ENCODE data around the gene MMP20. TPM values are rescaled to one million over a fixed set of nuclear protein-coding genes. Genes with fewer than 3 reads are reported as not detected.

The MMP20 gene
- polyA plus RNA-seq, 1 donor (not counting 4 experiments of a cell fraction or from before 2014, with no cell fraction given) = not detected

DNA sequence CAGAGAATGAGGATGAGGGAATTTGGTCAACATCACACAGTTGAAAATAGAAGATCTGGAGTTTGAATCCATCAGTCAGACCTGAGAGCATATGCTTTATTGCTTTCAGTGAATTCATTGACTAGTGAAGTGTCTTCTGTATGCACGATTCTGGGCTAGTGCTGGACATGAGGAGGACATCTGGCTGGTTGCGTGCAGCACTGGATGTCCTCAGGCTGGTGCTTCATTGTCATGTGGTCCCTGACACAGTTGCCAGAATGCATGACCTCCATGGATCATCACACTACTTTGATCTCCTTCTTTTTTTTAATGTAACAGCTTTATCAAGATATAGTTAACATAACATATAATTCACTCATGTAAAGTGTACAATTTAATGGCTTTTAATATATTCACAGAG, 50.1 kb downstream of the MMP20 start:
- no peaks in the 10 kb centered on the region for H3K36me3 ChIP-seq (ENCODE audit: control insufficient read depth in 2 of 2, extremely low read depth in 1 of 2, insufficient read depth in 2 of 2, low read length in 2 of 2)
- H3K4me1 ChIP-seq (ENCODE audit: control insufficient read depth, extremely low read depth, insufficient read depth, low read length) = no peaks in the 10 kb centered on the region
- H3K27ac ChIP-seq (ENCODE audit: control insufficient read depth, insufficient read depth, low read length) = no peak overlapping the region
- TF ChIP-seq EZH2 (IDR thresholded peaks at IDR 0.05; ENCODE audit: low read length) = no peak
- TF ChIP-seq, protein P1, sequence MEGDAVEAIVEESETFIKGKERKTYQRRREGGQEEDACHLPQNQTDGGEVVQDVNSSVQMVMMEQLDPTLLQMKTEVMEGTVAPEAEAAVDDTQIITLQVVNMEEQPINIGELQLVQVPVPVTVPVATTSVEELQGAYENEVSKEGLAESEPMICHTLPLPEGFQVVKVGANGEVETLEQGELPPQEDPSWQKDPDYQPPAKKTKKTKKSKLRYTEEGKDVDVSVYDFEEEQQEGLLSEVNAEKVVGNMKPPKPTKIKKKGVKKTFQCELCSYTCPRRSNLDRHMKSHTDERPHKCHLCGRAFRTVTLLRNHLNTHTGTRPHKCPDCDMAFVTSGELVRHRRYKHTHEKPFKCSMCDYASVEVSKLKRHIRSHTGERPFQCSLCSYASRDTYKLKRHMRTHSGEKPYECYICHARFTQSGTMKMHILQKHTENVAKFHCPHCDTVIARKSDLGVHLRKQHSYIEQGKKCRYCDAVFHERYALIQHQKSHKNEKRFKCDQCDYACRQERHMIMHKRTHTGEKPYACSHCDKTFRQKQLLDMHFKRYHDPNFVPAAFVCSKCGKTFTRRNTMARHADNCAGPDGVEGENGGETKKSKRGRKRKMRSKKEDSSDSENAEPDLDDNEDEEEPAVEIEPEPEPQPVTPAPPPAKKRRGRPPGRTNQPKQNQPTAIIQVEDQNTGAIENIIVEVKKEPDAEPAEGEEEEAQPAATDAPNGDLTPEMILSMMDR (optimal IDR thresholded peaks at IDR 0.05 in 1 of 3, IDR thresholded peaks at IDR 0.05 in 1 of 3, conservative IDR thresholded peaks at IDR 0.05 in 1 of 3; ENCODE audit: extremely low read depth in 1 of 3, insufficient read depth in 2 of 3, low read length in 3 of 3) = no peak
- H3K9me3 ChIP-seq (ENCODE audit: control insufficient read depth, low read depth, low read length) = no peaks in the 10 kb centered on the region
- dilution Hi-C loops (cut with MboI; ENCODE audit: extremely low pct_ligation_motif_present, low sequenced_read_pairs) = no loop called here
- H2AFZ ChIP-seq (ENCODE audit: control insufficient read depth, low read length) = no peak overlapping the region
- no peaks in the 10 kb centered on the region for H3K9me1 ChIP-seq (ENCODE audit: control insufficient read depth, extremely low read depth, insufficient read depth, low read length)
- H3K4me2 ChIP-seq (ENCODE audit: control insufficient read depth, extremely low read depth, insufficient read depth, low read depth, low read length) = no peak overlapping the region
- H3K27me3 ChIP-seq (ENCODE audit: control insufficient read depth, extremely low read depth, insufficient read depth, low read length) = no peaks in the 10 kb centered on the region
- no peak overlapping the region for H3K9ac ChIP-seq (ENCODE audit: control insufficient read depth, extremely low read depth, insufficient read depth, low read length)
- DNase-seq (ENCODE audit: low read depth, low spot score) (no peak), FAIRE-seq (no peak)
- H3K79me2 ChIP-seq (ENCODE audit: control insufficient read depth, insufficient read depth, low read length) = no peaks in the 10 kb centered on the region
- no peaks in the 10 kb centered on the region for H4K20me1 ChIP-seq (ENCODE audit: control insufficient read depth, extremely low read depth, insufficient read depth, low read length)
- no peak overlapping the region for H3K4me3 ChIP-seq (ENCODE audit: control insufficient read depth in 2 of 3, extremely low read depth in 1 of 3, insufficient read depth in 2 of 3, low read depth in 1 of 3, low read length in 3 of 3)

DNA sequence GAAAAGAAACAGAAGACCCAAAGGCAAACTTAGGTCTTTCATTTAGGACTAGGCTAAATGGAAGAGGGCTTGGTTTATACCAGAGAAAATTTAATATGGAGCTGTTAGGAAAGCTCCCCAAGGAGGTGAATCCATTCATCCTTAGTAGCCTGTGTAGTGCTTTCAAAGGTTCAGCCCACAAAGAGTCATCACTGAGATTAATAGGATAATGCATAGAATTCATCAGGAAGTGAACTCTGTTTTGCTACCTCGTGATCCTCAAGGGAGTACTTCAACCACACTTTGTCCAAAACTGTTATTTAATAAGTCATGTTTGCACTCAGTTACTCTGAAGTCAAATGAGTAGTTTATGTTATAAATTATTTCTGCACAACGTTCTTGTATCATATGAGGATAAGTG, 51.3 kb downstream of the MMP20 start:
- Histone ChIP-seq H3K27ac (ENCODE audit: control insufficient read depth, insufficient read depth, low read length) (no peak overlapping the region), H3K4me3 (ENCODE audit: control insufficient read depth in 2 of 3, extremely low read depth in 1 of 3, insufficient read depth in 2 of 3, low read depth in 1 of 3, low read length in 3 of 3) (no peak overlapping the region), H3K27me3 (ENCODE audit: control insufficient read depth, extremely low read depth, insufficient read depth, low read length) (no peaks in the 10 kb centered on the region), H4K20me1 (ENCODE audit: control insufficient read depth, extremely low read depth, insufficient read depth, low read length) (no peaks in the 10 kb centered on the region), H3K4me1 (ENCODE audit: control insufficient read depth, extremely low read depth, insufficient read depth, low read length) (no peaks in the 10 kb centered on the region), H3K9ac (ENCODE audit: control insufficient read depth, extremely low read depth, insufficient read depth, low read length) (no peak overlapping the region), H3K79me2 (ENCODE audit: control insufficient read depth, insufficient read depth, low read length) (no peaks in the 10 kb centered on the region), H3K4me2 (ENCODE audit: control insufficient read depth, extremely low read depth, insufficient read depth, low read depth, low read length) (no peak overlapping the region), H3K36me3 (ENCODE audit: control insufficient read depth in 2 of 2, extremely low read depth in 1 of 2, insufficient read depth in 2 of 2, low read length in 2 of 2) (no peaks in the 10 kb centered on the region), H3K9me1 (ENCODE audit: control insufficient read depth, extremely low read depth, insufficient read depth, low read length) (no peaks in the 10 kb centered on the region), H3K9me3 (ENCODE audit: control insufficient read depth, low read depth, low read length) (peaks cover under 1% of the 10 kb centered on the region), H2AFZ (ENCODE audit: control insufficient read depth, low read length) (no peak overlapping the region)
- FAIRE-seq (no peak), DNase-seq (ENCODE audit: low read depth, low spot score) (no peak)
- dilution Hi-C loops (cut with MboI; ENCODE audit: extremely low pct_ligation_motif_present, low sequenced_read_pairs) = no loop called here
- TF ChIP-seq EZH2 (IDR thresholded peaks at IDR 0.05; ENCODE audit: low read length) = no peak
- TF ChIP-seq, protein P1 (optimal IDR thresholded peaks at IDR 0.05 in 1 of 3, IDR thresholded peaks at IDR 0.05 in 1 of 3, conservative IDR thresholded peaks at IDR 0.05 in 1 of 3; ENCODE audit: extremely low read depth in 1 of 3, insufficient read depth in 2 of 3, low read length in 3 of 3) = no peak
